ENCODE measurements around the gene TTC13.
A peak's percentile ranks its signal among the peaks of the same experiment; 100 is the strongest.

The TTC13 gene

DNA sequence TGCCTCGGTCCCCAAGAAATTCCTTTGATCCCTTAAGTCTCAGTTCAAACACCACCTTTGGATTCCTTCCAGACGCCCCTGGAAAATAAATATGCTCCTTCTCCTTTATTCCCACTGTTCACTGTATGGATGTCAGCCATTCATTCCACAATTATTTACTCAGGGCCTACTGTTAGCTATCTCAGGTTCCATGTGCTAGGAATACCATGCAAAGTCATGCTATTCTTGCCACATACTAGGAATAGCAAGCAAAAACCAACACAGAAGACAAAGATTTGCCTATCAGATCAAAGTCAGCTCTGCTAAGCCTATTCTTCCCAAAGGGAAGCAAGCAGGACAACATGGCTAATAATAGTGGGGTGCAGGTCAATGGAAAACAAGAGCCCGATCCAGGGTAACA is 29.8 kb downstream of the TTC13 start:
- no peak for DNase-seq (ENCODE audit: low read depth)

DNA sequence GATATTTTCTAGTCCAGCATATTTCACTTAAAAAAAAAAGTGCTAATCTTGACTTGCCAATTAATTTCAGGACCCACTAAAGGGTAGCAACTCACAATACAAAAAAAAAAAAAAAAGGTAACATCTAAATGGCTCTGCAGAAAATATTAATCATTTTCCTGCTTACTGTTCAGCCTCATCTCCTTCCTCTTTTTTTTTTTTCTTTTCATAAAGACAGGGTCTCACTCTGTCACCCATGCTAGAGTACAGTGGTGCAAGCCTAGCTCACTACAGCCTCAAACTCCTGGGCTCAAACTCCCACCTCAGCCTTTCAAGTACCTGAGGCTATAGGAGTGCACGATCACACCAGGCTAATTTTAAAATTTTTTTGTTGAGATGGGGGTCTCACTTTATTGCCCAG is 30.4 kb downstream of the TTC13 start:
- no peak for DNase-seq (ENCODE audit: low read depth)

GRCh38 chr1:230943048-230943593 is 35.5 kb downstream of the TTC13 start:
- no peak for DNase-seq (ENCODE audit: low read depth)

DNA sequence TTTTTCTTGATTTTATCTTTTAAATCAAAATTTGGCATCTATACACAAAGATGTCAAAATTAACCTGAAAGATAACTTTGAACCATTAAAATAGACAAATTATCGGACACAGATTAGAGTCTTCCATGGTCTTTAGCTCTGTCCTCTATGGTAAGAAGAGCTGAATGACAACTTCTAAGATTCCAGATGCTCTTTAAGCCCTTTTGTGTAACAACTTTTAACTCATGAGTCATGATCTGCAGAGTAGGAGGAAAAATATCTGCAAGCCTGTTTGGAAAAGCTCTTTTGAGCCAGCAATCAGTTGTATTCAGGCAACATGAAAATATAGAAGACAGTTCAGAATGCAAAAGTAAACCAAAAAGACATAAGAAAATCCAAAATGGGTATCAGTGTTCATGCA is 37.8 kb downstream of the TTC13 start:
- DNase-seq (ENCODE audit: low read depth): no peak

GRCh38 chr1:230939806-230940489 is 38.7 kb downstream of the TTC13 start:
- no peak for DNase-seq (ENCODE audit: low read depth)

DNA sequence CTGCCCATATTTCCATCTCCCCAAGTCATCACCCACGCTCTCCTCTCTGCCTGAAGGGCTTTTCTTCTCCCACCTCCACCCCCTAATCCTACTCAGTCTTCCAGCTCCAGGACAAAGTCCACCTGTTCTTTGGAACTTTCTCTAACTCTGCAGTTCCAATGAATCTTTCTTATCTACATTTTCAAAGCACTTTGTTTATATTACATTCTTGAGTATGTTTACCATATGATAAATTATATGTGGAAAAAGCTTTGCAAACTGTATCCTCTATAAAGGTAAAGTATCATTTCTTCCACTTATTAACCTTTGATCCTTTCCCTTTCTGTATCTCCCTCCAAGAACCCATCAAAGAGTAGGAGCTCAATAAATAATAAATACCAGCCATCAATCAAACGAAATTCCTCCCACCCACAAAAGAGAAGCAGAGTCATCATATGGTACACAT is 39.7 kb downstream of the TTC13 start:
- no peak for DNase-seq (ENCODE audit: low read depth)

- DNase-seq (ENCODE audit: low read depth): no peak
These were observed 41.3 kb downstream of the TTC13 start for GRCh38 chr1:230937371-230937770.

- DNase-seq (ENCODE audit: low read depth): no peak
These were observed 42.2 kb downstream of the TTC13 start for GRCh38 chr1:230936475-230936874.

DNA sequence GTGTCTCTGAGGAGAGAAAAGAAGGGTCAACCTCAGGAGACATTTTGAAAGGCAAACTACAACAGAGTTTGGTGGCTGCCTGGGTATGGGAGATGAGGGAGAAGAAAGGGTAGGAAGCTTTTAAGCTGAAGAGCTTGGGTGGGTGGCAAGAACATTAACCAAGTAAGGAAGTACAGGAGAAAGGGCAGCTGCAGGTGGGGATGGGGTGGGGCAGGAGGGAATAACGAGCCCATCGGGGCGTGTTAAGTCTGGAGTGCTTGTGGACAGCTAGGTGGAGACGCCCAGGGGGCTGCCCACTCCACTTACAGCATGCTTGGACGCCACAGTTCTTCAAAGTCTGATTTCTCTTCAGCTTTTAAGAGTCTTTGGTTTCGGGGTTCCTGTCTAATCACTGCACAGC is 42.8 kb downstream of the TTC13 start:
- DNase-seq (ENCODE audit: low read depth): no peak

GRCh38 chr1:230930986-230931385 is 47.7 kb downstream of the TTC13 start:
- DNase-seq (ENCODE audit: low read depth): no peak

GRCh38 chr1:230926182-230926581 is 52.5 kb downstream of the TTC13 start:
- no peak for DNase-seq (ENCODE audit: low read depth)

GRCh38 chr1:230925608-230926007 is 53.1 kb downstream of the TTC13 start:
- no peak for DNase-seq (ENCODE audit: low read depth)

GRCh38 chr1:230923176-230923575 is 55.5 kb downstream of the TTC13 start:
- DNase-seq (ENCODE audit: low read depth): no peak

DNA sequence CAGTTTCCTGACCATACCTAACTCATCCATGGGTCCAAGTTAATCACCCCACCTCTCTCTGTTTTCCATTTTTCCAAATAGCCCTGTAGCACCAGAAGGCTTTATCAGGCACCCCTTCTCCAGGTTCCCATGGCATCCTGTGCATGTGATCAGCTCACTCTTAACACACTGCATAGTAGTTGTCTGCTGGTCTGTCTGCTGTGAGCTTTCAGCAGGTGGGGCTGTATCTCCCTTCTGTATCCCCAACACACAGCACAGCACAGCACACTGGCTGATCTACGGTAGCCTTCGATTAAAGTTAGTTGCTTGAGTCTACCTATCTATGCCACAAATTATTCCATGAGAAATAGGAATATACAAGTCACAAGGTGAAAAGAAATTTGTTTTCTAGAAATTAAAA is 56.0 kb downstream of the TTC13 start:
- no peak for DNase-seq (ENCODE audit: low read depth)

DNA sequence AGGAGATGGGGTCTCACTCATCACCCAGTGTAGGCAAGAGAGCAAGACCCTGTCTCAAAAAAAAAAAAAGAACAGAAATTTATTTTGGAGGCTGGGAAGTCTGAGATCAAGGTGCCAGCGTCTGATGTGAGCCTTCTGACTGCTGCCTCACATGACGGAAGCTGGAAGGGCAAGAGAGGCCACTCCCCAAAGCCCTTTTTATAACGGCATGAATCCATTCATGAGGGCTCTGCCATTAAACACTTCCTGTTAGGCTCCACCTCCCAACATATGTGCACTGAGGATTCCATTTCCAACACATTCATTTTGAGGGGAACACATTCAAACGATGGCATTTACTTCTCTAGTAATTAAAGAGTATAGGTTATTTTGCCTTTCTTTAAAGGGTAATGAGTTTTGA is 59.5 kb downstream of the TTC13 start:
- no peak for DNase-seq (ENCODE audit: low read depth)

DNA sequence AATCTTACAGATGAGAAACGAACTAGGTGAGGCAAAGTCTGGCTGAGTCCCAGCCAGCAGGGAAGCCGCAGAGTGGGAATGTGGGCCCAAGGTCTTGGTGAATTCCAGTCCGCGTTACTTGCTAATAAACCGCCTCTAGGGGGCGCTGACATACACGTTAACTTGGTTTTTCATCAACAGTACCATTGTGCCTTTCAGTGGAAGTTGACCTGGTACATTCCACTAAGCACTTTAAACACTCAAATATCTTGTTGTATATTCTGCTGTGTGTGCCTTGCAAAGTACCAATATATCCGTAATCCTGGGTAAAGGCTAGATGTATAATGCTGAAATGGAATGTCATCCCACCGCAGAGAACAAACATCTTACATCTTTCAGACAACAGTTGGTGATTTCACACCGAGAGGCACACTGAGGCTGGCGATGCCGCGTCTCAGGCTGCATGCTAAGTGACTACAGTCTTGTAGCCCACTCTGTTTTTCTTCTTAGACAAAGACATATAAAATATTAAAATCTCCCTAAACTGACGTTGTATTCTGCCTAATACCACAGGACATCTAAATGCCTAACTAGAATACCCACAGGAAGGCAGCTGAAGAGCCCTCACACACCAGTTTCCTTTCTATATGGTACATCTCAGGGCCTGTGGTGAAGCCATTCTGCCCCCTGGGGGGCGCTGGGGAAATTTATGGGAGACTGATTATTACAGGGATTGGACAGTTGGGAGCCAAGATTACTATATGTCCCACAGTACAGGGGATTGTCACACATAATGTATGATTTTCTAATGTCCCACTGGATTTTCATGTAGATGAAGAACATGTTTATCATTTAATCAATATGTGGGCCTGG is 61.2 kb downstream of the TTC13 start:
- peak; percentile 73 for DNase-seq (ENCODE audit: low read depth)

DNA sequence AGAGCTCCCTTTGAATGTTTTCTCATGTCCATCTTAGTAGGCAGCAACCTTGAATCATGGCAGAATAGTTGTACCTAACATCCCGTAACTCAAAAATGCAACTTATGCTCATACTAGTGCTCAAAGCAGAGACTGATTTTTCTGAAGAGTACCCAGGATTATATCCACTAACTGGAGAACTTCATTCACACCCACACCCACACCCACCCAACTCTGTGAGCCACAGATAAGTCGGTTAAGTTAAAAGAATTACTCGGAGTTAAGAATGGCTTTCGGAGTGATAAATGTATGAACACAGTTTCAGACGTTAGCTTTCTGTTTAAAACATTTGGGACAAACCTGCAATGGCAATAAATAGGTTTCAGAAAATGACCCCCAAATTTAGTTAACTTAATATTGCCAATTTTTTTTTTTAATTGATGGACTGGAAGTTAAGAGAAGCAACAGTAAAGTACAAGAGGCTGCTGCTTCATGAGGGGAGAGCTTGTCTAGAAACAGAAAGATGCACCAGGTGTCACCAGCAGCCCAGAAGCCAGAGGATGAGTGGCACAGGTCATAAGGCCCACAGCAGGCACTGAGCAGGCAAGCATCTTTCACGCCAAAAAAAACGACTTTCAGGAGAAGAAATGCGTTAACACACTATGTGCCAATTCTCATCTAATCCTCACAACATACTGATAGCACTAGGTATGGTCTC is 61.9 kb downstream of the TTC13 start:
- DNase-seq (ENCODE audit: low read depth): no peak

DNA sequence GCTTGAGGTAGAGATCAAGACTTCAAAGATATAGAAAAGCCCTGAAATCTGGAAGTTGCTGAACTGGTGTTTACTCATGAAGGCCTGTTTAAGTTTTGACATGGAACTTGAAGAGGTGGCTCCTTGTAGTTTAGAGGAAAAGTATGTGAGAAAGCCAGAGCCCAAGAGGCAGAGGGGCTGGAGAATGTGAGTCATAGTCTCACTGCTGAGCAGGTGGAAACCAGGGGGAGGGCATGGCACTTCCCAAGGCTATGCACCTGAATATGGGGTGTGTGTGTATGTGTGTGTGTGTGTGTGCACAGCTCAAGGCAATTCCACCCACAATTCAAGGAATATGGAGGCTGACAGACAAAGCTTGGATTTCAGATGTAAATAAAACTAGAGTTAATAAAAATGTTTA is 63.6 kb downstream of the TTC13 start:
- DNase-seq (ENCODE audit: low read depth): no peak

- no peak for DNase-seq (ENCODE audit: low read depth)
These were observed 65.2 kb downstream of the TTC13 start for GRCh38 chr1:230913496-230913895.

DNA sequence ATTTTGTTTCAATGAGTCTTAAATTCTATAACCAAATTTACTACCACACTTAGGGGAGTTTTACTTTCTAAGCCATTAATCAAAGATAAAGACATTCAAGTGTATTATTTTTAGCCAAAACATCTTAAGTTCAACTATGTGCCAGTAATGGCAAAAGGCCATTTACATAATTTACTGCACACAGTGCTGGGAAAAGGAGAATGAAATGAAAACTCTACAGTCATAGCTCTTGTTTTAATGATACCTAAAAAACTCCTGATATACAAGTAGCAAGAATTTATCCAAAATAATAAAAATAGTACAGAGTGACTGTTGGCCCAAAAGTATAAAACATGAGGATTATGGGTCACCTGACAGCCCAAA is 67.9 kb downstream of the TTC13 start:
- no peak for DNase-seq (ENCODE audit: low read depth)

DNA sequence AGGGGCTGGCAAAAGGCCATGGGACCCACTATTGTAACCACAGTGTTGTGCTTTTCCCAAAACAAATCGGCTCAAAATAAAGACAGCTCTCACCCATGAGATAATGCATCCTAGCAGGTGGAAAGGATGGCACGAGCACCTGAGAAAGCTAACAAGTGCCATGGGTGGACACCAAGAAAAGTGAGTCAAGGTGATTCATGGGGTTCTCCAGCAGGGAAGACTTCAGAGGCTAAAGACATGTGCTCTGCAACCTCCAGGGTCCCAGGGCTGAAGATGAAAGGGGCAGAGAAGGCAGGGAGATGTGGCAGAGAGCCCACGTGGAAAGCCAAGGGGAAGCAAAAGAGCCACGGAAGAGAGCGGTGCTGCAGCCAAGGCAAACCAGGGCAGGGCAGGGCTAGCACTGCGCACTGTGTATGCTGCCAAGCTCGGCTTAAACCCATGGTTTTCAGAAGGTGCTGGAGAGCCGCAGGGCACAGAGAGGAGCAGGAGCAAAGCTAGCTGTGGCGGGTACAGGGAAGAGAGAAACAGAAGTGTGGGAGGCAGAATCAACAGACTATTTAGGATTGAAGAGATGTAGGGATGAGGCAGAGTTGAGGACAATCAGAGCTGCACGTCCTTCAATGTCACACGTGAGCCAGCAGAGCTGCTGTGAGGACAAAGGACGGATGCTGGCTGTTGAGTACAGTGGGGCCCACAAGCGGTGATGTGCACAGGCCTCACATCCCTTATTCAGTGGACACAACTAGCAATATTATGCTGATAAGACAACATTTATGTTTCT is 68.5 kb downstream of the TTC13 start:
- DNase-seq (ENCODE audit: low read depth): no peak
